Mononuclear cell (primary cell): Measurements from ENCODE around the gene JARID2. TPM values are rescaled to one million over a fixed set of nuclear protein-coding genes. Genes with fewer than 3 reads are reported as not detected.
A peak's percentile ranks its signal among the peaks of the same experiment; 100 is the strongest.

Source experiments
- H3K27me3 ChIP-seq: 2 replicates; pipeline ENCODE4 v1.6.0; 2011; ENCODE audit warnings: low read length, control low read depth; ENCODE audit not compliant: insufficient read depth
- H3K4me1 ChIP-seq: 2 replicates; pipeline ENCODE4 v1.5.1; 2011; ENCODE audit warnings: mild to moderate bottlenecking, low read length, control low read depth; ENCODE audit not compliant: insufficient read depth
- H3K4me3 ChIP-seq: 2 replicates; pipeline ENCODE4 v1.5.1; 2011; ENCODE audit warnings: mild to moderate bottlenecking, low read length, moderate library complexity
- H3K9me3 ChIP-seq: 2 replicates; pipeline ENCODE4 v1.5.1; 2011; ENCODE audit warnings: low read depth, mild to moderate bottlenecking, control low read depth, low read length
- total RNA-seq: library from RNA; depleted of rRNA; stranded (reverse); fragments of >200 nt; gene quantifications from one replicate; pipeline ENCODE4 v1.2.3, GENCODE V29; 2012

JARID2 gene
- total RNA-seq, 1 donor, result 74.8 TPM

- Histone ChIP-seq H3K9me3 (no peaks in the 10 kb centered on the region), H3K27me3 (no peaks in the 10 kb centered on the region), H3K4me3 (no peak overlapping the region), H3K4me1 (peaks cover 55% of the 10 kb centered on the region)
Observed at GRCh38 chr6:15396808-15397207, 150.9 kb downstream of the JARID2 start.

GRCh38 chr6:15398633-15399275 is 152.9 kb downstream of the JARID2 start:
- no peaks in the 10 kb centered on the region for H3K27me3 ChIP-seq
- peaks cover 64% of the 10 kb centered on the region for H3K4me1 ChIP-seq
- no peak overlapping the region for H3K4me3 ChIP-seq
- H3K9me3 ChIP-seq, result no peaks in the 10 kb centered on the region

DNA sequence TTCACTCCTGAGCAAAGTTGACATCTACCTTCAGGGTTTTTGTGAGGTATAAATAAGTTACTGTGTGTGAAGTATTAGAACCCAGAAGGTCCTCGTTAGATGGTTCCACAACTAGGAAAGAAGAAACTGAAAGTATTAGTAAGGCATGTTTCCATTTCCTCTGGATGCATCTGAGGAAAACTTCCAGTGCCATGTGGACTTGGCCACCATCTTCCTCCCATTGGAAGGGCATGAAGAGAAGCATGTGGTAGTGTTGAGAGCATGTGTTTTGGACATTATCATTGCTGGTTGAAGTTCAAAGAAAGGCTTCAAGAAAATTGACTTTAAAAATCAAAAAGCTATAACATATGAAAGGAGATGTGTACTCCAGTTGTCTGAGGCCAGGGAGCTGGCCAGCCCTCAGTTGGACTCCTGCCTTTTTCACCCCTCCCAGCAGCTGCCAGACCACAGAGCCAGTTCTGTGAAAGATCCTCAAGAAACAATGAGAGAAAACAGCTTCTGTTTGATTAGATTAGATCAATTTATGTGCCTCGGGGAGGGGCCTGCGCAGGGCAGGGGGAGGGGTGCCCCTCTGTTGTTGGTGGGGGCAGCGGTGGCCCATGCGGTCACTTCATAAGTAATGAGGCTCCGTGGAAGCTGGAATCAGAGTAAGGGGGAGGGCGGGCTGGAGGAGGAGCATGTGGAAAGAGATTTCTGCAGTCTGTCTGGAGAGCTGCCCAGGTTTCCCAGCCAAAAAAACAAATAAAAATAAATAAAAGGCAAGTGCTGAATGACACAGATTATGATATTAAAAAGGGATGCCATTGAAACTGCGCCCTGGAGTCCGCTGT is 154.0 kb downstream of the JARID2 start:
- no peak overlapping the region for H3K4me3 ChIP-seq

DNA sequence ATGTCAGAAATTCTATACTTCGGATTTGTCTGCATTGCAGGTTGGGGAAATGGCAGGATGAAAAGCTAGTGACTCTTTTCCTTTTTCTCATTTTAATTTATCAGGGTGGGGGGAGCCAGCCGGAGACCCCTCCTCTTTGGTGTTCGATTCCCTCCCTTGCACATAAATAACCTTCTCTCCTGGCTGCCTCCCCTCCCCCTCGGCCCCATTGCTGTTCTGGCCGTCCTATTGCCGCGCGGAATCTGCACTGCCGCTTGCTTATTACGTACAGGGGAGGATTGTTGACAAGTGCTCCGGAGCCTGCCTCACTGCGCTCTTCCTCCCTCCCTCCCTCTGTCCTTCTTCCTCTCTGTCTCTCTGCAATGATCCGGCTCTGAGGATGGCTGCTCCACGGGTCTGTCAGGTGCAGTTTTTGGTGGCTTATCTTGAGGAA is 154.7 kb downstream of the JARID2 start:
- Histone ChIP-seq H3K9me3 (no peaks in the 10 kb centered on the region), H3K27me3 (no peaks in the 10 kb centered on the region), H3K4me3 (peak overlapping the region; percentile 2), H3K4me1 (peaks cover 81% of the 10 kb centered on the region)

More for the DNA sequence above, 154.0 kb downstream of the JARID2 start:
- Histone ChIP-seq H3K9me3 (no peaks in the 10 kb centered on the region), H3K4me1 (peaks cover 75% of the 10 kb centered on the region), H3K27me3 (no peaks in the 10 kb centered on the region)

DNA sequence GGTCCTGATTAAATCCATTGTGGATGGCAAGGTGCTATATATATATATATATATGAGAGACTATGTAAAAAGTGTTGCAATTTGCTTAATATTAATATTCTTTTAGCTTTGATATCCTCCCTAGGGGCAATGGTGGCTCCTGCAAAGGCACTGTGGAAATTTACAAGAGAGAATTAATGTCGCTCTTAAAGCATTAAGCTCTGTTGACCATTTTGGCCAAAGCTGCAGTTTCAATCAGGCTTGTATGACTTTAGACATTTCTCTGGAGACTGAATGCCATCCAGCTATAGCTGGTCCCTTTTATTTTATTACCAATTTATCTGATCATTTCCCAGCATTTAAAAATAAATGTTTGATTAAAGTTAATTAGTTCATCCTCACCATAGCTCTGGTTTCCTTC is 155.3 kb downstream of the JARID2 start:
- Histone ChIP-seq H3K27me3 (no peaks in the 10 kb centered on the region), H3K4me1 (peaks cover 81% of the 10 kb centered on the region), H3K9me3 (no peaks in the 10 kb centered on the region), H3K4me3 (no peak overlapping the region)

GRCh38 chr6:15401769-15402250 is 155.9 kb downstream of the JARID2 start:
- no peak overlapping the region for H3K4me3 ChIP-seq
- no peaks in the 10 kb centered on the region for H3K9me3 ChIP-seq
- no peaks in the 10 kb centered on the region for H3K27me3 ChIP-seq
- peaks cover 81% of the 10 kb centered on the region for H3K4me1 ChIP-seq

DNA sequence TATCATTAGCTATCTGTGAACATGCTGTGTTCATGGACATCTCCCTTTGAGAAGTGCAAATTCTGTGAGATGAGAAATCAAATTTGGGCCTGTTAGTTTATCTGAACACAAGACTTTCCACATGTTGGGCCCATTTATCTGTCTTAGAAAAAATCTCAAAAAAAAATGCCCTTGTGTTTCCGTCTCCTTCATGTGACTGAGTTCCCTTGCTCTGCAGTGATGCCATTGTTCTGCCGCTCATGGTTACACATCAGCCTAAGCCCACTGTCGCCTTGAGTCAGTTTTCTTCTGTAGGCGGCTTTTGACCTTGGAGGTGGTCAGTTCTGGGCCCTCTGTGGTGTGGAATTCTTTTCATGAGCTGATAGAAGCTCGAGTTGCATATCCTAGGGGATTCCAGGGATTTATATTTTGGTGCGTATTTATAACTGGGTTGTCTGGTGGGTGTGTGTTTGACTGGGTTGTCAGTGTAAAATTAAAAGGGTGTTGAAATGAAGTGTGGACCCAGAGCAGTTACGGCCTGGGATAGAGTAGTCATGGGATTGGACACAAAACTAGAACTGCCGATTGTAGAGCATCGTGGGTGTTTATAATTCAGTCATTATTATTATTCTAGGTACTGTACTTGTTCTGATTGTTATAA is 156.7 kb downstream of the JARID2 start:
- Histone ChIP-seq H3K9me3 (no peaks in the 10 kb centered on the region), H3K27me3 (no peaks in the 10 kb centered on the region), H3K4me1 (peaks cover 81% of the 10 kb centered on the region), H3K4me3 (no peak overlapping the region)

- Histone ChIP-seq H3K27me3 (no peaks in the 10 kb centered on the region), H3K4me1 (peaks cover 75% of the 10 kb centered on the region), H3K9me3 (no peaks in the 10 kb centered on the region), H3K4me3 (no peak overlapping the region)
Observed at GRCh38 chr6:15403094-15403755, 157.4 kb downstream of the JARID2 start.

DNA sequence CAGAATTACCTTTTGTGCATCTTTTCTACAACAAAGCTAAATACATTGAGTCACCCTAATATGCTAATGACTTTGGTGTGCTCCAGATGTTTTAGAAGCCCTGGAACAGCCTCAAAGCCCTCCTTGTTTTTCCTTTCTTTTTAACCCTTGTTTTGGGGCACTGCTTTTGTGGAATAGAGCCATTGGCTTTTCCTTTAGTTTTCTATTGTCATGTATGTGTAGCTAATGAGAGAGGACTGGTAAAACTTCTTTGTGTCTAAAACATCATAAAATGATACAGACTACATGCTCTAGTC is 158.8 kb downstream of the JARID2 start:
- H3K27me3 ChIP-seq, result no peaks in the 10 kb centered on the region
- H3K9me3 ChIP-seq, result no peaks in the 10 kb centered on the region
- peaks cover 67% of the 10 kb centered on the region for H3K4me1 ChIP-seq
- no peak overlapping the region for H3K4me3 ChIP-seq

GRCh38 chr6:15405129-15406068 is 159.5 kb downstream of the JARID2 start:
- Histone ChIP-seq H3K4me3 (no peak overlapping the region), H3K27me3 (no peaks in the 10 kb centered on the region), H3K9me3 (no peaks in the 10 kb centered on the region), H3K4me1 (peaks cover 66% of the 10 kb centered on the region)

- Histone ChIP-seq H3K4me1 (peaks cover 64% of the 10 kb centered on the region), H3K9me3 (no peaks in the 10 kb centered on the region), H3K27me3 (no peaks in the 10 kb centered on the region), H3K4me3 (no peak overlapping the region)
Observed at GRCh38 chr6:15406452-15406851, 160.6 kb downstream of the JARID2 start.

GRCh38 chr6:15408008-15408407 is 162.1 kb downstream of the JARID2 start:
- H3K4me3 ChIP-seq, result no peak overlapping the region
- no peaks in the 10 kb centered on the region for H3K27me3 ChIP-seq
- H3K9me3 ChIP-seq, result no peaks in the 10 kb centered on the region
- peaks cover 60% of the 10 kb centered on the region for H3K4me1 ChIP-seq

DNA sequence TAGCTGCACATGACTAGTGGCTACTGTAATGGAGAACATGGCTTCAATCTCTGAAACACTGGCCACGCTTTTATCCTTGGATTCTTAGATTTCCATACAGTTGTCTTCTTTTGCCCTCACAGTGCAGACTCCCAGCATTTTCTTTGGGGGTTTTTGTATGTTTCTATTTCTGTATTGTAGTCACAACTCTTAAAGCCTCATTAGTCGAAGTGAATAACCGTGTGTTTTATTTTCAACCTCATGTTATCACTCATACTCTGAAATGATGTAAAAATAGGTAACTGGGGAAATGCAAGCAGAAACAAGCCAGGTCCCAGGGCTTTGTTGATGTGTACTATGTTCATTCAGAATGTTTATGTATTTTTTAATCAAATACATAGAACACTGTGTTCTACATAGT is 162.9 kb downstream of the JARID2 start:
- no peaks in the 10 kb centered on the region for H3K27me3 ChIP-seq
- no peak overlapping the region for H3K4me3 ChIP-seq
- H3K9me3 ChIP-seq, result no peaks in the 10 kb centered on the region
- peaks cover 52% of the 10 kb centered on the region for H3K4me1 ChIP-seq
